C4-2B (cell line): ENCODE data around the gene PAK3.

ENCODE experiments used
- ZFX ChIP-seq: fragments of 450-650 bp; IDR thresholded peaks from 2 replicates; pipeline ENCODE4 v1.6.1; 2017
- TF ChIP-seq, protein P1 (sequence below): fragments of 450-650 bp; conservative IDR thresholded peaks from 2 replicates; pipeline ENCODE4 v1.5.1; 2017; ENCODE audit warnings: mild to moderate bottlenecking

DNA sequence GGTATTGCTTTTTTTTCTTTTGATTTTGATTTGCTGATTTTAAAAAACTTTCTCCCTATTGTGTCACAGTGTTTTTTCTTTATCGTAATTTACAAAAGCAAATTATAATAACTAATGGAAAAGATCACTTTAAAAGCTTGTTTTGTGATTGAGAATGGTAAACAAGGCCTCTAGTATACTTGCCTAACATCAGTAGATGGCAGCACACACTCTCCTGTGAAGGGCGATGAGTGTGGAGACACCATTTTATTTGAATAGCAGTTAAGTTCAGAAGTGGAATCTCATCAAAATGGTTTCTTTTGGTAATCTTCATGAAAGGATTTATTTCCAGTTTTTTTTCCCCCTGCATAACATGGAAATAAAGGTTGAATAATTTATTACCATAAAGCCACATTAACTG lies 72.3 kb downstream of the PAK3 start:
- TF ChIP-seq, protein P1, sequence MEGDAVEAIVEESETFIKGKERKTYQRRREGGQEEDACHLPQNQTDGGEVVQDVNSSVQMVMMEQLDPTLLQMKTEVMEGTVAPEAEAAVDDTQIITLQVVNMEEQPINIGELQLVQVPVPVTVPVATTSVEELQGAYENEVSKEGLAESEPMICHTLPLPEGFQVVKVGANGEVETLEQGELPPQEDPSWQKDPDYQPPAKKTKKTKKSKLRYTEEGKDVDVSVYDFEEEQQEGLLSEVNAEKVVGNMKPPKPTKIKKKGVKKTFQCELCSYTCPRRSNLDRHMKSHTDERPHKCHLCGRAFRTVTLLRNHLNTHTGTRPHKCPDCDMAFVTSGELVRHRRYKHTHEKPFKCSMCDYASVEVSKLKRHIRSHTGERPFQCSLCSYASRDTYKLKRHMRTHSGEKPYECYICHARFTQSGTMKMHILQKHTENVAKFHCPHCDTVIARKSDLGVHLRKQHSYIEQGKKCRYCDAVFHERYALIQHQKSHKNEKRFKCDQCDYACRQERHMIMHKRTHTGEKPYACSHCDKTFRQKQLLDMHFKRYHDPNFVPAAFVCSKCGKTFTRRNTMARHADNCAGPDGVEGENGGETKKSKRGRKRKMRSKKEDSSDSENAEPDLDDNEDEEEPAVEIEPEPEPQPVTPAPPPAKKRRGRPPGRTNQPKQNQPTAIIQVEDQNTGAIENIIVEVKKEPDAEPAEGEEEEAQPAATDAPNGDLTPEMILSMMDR, result peak; percentile 44
- TF ChIP-seq ZFX, result no peak
